ENCODE measurements around the gene DEFB131A.
"Not testable (repeated sequence)": the region's sequence is repeated elsewhere in the genome, so short reads cannot be mapped to it uniquely, and the experiment has no call there.

Gene DEFB131A

DNA sequence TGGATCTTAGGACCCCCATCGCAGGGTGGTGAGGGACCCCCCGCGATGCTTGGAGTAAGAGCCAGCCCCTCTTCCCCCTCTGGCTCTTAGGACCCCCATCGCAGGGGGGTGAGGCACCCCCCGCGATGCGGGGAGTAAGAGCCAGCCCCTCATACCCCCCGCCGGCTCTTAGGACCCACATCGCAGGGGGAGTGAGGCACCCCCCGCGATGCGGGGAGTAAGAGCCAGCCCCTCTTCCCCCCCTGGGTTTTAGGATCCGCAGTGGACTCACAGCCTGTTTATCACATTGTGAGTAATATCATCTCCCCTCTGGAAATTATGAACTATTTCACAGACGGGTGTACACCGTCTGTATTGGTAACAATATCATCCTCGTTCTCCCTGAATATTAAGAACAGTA lies 46.8 kb downstream of the DEFB131A start:
- DNase-seq (ENCODE audit: low read depth, low spot score); H3K4me3 ChIP-seq (ENCODE audit: low read length): not testable (repeated sequence)

DNA sequence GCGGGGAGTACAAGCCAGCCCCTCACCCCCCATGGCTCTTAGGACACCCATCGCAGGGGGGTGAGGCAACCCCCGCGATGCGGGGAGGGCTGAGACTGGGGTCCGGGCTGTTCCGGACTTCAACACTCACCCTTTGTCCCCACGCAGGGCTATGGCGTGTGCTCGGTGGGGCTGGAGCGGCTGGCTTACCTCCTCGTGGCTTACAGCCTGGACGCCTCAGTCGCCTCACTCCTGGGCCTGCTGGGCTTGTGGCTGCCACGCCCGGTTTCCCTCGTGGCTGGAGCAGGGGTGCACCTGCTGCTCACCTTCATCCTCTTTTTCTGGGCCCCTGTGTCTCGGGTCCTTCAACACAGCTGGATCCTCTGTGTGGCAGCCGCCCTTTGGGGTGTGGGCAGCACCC lies 49.4 kb downstream of the DEFB131A start:
- H3K4me3 ChIP-seq (ENCODE audit: low read length); DNase-seq (ENCODE audit: low read depth, low spot score): not testable (repeated sequence)

DNA sequence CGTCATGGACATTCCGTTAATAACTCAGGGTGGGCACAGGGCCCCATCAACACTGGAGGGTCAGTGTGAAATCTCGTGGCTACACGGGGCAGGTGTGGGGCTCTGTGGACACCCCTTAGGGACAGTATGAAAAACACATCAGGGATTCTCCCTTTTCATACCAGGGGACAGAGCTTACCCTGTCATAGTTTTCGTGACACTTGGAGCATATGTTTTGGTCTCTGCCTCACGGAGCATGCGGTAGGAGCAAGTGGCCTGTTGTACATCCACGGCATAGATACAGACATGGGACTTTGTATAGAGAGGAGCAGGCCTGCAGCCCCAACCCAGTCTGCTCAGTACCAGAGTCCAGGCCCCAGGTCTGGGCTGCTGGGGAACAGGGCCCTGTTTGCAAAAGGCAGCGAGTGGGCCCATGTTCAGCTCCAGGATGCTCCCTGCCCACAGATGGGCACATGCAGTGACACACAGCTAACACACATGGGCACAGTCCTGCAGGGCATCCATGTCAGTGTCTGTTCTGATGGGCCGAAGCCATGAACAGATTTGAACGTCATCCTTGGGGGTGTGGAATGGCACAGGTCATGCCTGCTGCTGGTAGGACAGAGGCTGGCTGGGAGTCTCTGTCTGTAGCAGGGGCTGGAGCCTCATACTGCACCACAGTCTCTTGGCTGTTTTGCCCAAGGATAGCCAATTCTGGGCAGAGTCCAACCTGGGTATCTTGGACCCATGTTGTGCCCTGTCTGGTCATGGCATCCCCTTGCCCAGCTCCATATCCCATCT lies 50.2 kb downstream of the DEFB131A start:
- DNase-seq (ENCODE audit: low read depth, low spot score), result not testable (repeated sequence)

DNA sequence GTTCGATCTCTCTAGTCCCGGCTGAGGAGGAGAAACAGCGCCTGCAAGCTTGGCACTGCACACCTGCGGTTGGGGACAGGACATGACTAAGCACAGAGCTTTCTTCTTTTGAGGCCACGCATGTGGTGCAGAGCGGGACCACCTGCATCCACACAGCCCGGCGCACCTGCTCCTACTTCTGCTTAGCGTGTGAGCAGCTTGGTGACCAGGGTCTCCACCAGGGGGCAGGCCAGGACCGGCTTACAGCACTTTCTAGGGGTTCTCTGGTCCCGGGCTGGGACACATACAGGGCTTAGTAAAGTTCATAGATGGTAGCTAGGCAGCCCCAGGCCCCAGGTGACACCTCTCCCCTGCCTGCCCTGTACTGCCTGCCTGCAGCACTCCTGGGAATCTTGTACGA lies 51.2 kb downstream of the DEFB131A start:
- DNase-seq (ENCODE audit: low read depth, low spot score), result peak; percentile 91
- H3K4me3 ChIP-seq (ENCODE audit: low read length), result not testable (repeated sequence)

More for the DNA sequence above, 50.2 kb downstream of the DEFB131A start:
- H3K4me3 ChIP-seq (ENCODE audit: low read length), result not testable (repeated sequence)

DNA sequence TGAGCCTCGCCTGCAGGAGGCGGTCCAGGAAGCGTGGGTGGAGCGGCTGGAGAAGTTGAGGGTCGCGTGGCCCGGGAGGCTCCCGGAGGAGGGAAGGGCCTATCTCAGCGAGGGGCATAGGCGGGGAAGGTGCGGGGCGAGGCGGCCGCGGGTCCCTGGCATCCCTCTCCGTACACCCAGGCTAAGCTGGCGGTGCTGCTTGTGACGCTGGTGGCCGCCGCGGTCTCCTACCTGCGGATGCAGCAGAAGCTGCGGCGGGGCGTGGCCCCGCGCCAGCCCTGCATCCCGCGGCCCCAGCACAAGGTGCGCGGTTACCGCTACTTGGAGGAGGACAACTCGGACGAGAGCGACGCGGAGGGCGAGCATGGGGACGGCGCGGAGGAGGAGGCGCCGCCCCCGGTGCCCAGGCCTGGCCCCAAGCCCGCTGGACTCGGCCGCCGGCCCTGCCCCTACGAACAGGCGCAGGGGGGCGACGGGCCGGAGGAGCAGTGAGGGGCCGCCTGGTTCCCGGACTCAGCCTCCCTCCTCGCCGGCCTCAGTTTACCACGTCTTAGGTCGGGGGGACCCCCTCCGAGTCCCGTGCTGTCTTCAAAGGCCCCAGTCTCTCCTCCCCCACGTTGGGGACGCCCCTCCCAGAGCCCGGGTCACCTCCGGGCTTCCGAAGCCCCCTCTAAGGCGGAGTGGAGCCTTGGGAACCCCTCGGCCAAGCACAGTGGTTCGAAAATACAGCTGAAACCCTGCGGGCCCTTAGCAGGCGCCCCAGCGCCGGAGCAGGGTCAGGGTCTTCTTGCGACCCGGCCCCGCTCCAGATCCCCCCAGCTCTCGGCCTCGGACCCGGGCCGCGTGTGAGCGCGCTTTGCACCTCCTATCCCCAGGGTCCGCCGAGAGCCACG lies 53.6 kb downstream of the DEFB131A start:
- not testable (repeated sequence) for DNase-seq (ENCODE audit: low read depth, low spot score); H3K4me3 ChIP-seq (ENCODE audit: low read length)

DNA sequence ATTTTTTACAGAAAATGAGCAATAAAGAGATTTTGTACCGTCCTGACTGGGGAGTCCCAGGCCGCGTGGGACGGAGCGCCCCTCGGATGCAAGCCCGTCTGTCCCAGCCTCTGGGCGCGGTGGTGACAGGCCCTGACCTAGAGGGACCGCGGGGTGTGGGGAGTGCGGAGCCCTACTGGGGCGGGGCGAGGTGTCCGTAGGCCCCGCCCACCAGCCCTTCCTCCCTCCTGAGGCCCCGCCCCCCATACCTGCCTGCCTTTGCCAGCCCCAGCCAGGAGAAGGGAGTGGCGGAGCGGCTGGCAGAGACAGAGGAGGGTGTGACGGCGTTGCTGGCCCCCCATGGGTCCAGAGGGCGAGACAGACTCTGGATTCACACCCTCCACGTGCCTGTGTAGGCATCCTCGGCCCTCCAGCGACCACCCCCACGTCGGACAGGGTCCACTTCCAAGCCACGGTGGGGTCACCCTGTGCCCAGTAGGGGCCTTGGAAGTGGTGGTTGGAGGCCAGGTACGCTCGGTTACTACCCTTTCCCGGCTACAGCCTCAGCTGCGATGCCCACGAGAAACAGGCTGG lies 54.3 kb downstream of the DEFB131A start:
- DNase-seq (ENCODE audit: low read depth, low spot score); H3K4me3 ChIP-seq (ENCODE audit: low read length): not testable (repeated sequence)

DNA sequence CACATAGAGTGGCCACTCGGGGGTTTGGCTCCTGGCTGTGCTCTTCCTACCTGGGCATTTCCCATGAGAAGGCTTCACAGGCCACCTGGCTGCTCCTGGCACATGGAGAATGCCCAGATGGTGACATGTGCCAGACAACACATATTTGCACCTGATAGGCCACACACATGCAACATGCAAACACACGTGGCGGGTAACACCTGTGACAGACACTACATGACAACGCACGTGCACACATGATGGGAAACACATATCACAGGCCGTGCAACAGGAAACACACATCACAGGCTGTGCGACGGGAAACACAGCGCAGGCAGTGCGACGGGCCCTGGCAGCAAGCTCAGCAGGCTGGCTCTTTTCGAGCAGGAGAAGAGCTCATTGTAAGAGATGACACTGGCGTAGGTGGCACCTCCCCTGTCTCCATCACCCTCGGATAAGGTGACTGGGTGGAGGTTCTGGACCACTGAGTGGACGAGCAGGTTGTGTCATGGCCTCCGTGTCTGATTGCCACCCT lies 55.8 kb downstream of the DEFB131A start:
- DNase-seq (ENCODE audit: low read depth, low spot score), result not testable (repeated sequence)

More for the DNA sequence above, 55.8 kb downstream of the DEFB131A start:
- H3K4me3 ChIP-seq (ENCODE audit: low read length), result not testable (repeated sequence)

All from Jurkat, Clone E6-1 (cell line).